Stimulated activated CD4-positive, alpha-beta T cell treated with anti-CD3 and anti-CD28 coated beads, Interleukin-4, amount 100 ng/mL, for 24 hours (primary cell): Measurements from ENCODE around the gene AQP5.

ENCODE experiments used
- DNase-seq: peaks from one replicate; pipeline ENCODE4 v3.0.0-alpha.2; 2020

AQP5 gene

GRCh38 chr12:49961111-49961922 is at the start of gene AQP5:
AQP5 (plus strand) TSS chr12:49961872; CDS start chr12:49962018, 146 bp downstream.
- DNase-seq = no peak

GRCh38 chr12:49912345-49913255 is 49.1 kb upstream of the AQP5 start:
- DNase-seq = no peak

- DNase-seq = no peak
Measured at GRCh38 chr12:49916129-49916919, 45.3 kb upstream of the AQP5 start.

- DNase-seq = no peak
Measured at GRCh38 chr12:49917166-49917787, 44.4 kb upstream of the AQP5 start.

- DNase-seq = no peak
Measured at GRCh38 chr12:49917788-49918173, 43.9 kb upstream of the AQP5 start.

GRCh38 chr12:49920241-49920914 is 41.3 kb upstream of the AQP5 start:
- DNase-seq = no peak

GRCh38 chr12:49920915-49921286 is 40.8 kb upstream of the AQP5 start:
- no peak for DNase-seq

- no peak for DNase-seq
Measured at GRCh38 chr12:49921299-49921698, 40.4 kb upstream of the AQP5 start.

GRCh38 chr12:49921936-49922335 is 39.7 kb upstream of the AQP5 start:
- no peak for DNase-seq

- no peak for DNase-seq
Measured at GRCh38 chr12:49922349-49923034, 39.2 kb upstream of the AQP5 start.

GRCh38 chr12:49923035-49923644 is 38.5 kb upstream of the AQP5 start:
- DNase-seq = no peak

GRCh38 chr12:49923880-49924556 is 37.7 kb upstream of the AQP5 start:
- DNase-seq = no peak

- no peak for DNase-seq
Measured at GRCh38 chr12:49924628-49925246, 36.9 kb upstream of the AQP5 start.

- DNase-seq = no peak
Measured at GRCh38 chr12:49925433-49926204, 36.1 kb upstream of the AQP5 start.

GRCh38 chr12:49928471-49928870 is 33.2 kb upstream of the AQP5 start:
- no peak for DNase-seq

- DNase-seq = no peak
Measured at GRCh38 chr12:49929581-49929980, 32.1 kb upstream of the AQP5 start.

- DNase-seq = peak; percentile 15
Measured at GRCh38 chr12:49930515-49931288, 31.0 kb upstream of the AQP5 start.

GRCh38 chr12:49932023-49932422 is 29.6 kb upstream of the AQP5 start:
- DNase-seq = no peak
